HG02938 (cell line): ENCODE data around the gene NAA50.

Experiments
- ATAC-seq: cut with Tn5 transposase; IDR thresholded peaks from one replicate; pipeline ENCODE4 v1.9.1; 2021; ENCODE audit warnings: mild to moderate bottlenecking, moderate library complexity; ENCODE audit not compliant: unreplicated experiment

NAA50 gene

GRCh38 chr3:113745756-113746547, at the start of gene NAA50:
TSS of gene NAA50 (minus strand) at chr3:113746249. CDS start at chr3:113745949, 300 bp downstream.
- ATAC-seq, result peak; percentile 37

GRCh38 chr3:113795693-113796092, 49.6 kb upstream of the NAA50 start:
- no peak for ATAC-seq

GRCh38 chr3:113794526-113794925, 48.5 kb upstream of the NAA50 start:
- no peak for ATAC-seq

DNA sequence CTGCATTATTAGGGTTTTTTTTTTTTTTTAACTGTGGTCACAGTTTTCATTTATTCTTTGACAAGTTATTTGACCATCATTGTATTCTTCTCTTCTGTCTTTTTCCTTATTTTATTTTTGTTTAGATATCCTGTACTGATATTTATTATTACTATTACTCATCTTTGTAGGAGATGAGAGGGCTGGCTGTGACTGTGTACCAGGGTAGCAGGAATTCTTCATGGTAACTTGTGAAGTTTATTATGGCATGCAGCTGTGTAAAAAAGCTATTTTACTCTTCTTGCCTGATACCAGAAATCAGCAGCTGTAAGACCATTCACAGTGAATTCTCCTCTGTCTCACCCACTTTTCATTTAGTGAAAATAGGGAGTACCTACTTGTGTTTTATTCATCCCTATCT, 45.3 kb upstream of the NAA50 start:
- no peak for ATAC-seq

GRCh38 chr3:113783980-113784379, 37.9 kb upstream of the NAA50 start:
- ATAC-seq, result no peak

GRCh38 chr3:113783463-113783862, 37.4 kb upstream of the NAA50 start:
- peak; percentile 88 for ATAC-seq

DNA sequence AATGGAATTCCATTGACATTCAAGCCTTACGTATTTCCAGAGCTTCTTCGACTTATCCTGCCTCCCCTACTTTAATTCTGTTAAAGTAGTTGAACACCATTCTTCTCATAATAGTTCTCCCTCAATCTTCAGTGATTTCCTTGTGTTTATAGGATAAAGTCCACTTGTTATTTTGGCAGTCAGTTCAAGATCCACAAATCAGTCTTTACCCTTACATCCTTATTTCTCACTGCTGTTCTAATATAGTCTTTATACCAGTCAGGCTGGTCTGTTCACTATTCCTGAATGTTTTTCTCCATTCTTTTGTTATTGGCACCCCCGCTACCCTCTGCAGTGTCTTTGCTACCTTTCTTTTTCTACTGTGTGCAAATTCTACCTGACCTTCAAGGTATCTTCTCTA, 30.5 kb upstream of the NAA50 start:
- ATAC-seq, result no peak

GRCh38 chr3:113775516-113775915, 29.5 kb upstream of the NAA50 start:
- no peak for ATAC-seq

DNA sequence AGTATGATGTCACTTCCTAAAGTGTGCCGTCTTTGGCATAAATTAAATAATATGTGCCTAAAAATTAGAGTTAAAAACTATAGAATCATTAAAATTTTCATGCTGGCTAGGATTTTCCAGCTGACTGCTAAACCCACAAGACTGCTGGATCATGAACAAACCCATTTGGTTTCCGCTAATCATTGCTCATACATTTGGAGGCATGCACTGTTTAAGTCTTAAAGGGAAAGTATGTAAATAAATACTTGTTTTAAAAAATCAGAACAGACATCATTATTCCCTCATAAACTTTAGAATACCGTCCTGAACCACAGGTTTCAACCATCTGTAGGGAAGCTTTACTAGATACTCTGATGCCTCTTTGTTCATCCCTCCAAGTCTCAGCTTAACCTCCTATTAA, 27.3 kb upstream of the NAA50 start:
- ATAC-seq, result no peak

DNA sequence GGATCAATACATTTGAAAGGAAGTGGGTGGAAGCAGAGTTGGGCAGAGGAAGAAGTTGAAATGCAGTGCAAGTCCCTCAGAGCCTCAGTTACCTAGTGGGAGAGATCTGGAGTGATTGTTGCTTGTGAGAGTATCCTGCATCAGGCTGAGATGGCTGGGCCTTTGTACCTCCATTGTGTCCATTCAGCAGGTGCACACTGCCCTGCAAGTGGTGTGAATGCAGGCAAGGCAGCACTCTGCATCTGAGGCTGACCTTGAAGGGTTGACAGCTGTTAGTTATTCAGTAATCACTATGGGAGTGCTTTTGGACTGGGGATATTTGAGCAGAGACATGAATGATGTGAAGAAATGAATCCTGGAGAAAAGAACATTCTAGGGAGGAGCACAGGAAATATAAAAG, 25.9 kb upstream of the NAA50 start:
- ATAC-seq, result no peak

GRCh38 chr3:113769551-113769950, 23.5 kb upstream of the NAA50 start:
- peak; percentile 86 for ATAC-seq

- no peak for ATAC-seq
These were observed 18.6 kb upstream of the NAA50 start for GRCh38 chr3:113764698-113765097.

DNA sequence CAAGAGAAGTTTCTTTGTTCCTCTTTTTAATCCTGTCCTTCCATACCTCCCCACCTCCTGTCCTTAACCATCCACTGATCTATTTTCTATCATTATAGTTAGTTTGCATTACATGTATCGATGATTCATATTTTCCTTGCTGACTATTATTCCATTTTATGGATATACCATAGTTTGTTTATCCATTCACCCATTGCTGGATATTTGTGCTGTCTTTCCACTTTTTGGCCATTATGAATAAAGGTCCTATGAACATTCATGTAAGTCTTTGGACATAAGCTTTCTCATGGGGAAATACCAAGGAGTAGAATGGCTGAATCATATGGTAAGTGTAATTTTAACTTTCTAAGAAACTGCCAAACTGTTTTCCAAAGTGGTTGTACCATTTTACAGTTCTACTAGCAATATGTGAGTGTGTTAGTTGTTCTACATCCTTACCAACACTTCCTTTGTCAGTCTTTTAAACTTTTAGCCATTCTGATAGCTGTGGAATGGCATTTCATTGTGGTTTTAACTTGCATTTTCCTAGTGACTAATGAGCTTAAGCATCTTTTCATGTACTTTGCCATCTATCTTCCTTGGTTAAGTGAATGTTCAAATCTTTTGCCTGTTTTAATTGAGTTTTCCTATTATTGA, 12.5 kb upstream of the NAA50 start:
- no peak for ATAC-seq

DNA sequence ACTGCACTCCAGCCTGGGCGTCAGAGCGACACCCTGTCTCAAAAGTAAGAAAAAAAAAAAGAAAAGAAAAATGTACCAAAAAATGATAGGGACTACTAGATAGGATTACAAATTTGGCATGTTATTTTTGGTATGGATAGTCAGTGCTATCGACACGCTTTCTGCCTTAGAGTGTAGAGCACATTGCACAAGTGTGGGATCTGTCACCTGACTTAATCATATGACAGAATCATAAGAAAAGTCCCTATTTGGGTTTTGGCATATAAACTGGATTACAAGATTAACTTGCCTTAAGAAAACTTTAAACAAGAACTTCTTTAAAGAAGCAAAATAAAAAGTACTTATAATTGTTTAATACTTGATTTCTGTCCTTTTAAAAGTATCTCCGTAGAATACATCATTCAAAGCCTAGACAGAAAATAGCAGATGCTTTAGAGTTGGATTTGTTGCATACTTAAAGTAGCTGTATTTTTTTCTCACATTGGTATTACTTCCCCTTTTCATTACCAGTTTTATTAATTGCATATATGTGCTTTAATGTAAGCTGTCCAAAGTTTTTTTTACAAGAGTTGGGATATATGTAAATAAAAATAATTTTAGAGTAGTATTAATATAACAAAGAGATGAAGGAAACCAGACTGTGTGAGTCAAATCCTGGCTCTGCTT, 8.6 kb upstream of the NAA50 start:
- ATAC-seq, result no peak

- ATAC-seq, result no peak
These were observed 7.4 kb upstream of the NAA50 start for GRCh38 chr3:113753376-113753985.

GRCh38 chr3:113751141-113751540, 5.1 kb upstream of the NAA50 start:
- ATAC-seq, result no peak

DNA sequence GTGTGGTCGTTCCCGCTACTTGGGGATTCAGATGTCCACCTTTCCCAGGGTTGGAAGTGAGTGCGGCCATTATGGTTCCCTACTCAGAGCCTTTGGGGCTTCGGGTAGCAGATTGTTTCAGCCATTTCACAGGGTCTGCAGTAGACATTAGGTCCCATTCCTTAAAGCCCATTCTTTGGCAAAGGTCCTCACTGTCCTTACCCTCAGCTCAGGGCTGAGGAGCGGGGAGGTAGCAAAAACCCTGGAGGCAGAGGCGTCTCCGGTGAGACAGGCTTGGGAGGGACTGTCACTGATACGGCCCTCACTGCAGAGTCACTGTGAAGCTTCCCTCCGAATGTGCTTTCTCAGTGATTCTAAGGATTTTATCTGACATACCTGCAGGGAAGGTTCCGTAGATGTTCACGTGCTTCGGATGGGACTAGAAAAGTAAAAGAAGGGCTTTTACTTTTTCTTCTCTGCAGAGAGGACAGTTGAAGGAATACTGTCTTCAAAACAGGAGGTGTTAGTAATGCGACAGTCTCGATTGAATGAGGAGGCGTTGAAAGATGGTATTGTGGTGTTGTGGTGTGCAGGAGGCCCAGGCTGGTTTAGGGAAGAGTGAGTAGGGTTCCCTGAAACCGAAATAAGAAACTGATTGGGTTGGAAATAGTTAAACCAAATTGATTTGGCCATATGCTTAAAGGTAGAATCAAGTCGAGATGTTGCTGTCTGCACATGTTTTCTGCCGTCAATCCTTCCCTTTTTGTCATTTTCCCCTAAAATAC, 1.4 kb upstream of the NAA50 start:
- no peak for ATAC-seq

- peak; percentile 34 for ATAC-seq
These were observed 666 bp upstream of the NAA50 start, which contains the start of gene ATP6V1A for GRCh38 chr3:113746548-113747282. TSS of gene ATP6V1A (plus strand) at chr3:113747035. CDS start at chr3:113778754, 31,719 bp downstream.

- peak; percentile 59 for ATAC-seq
These were observed 901 bp downstream of the NAA50 start for GRCh38 chr3:113744941-113745755.
